HG03565 (cell line): ENCODE results near the gene LTBP1.

ENCODE experiments used
- ATAC-seq: cut with Tn5 transposase; IDR thresholded peaks from one replicate; pipeline ENCODE4 v1.9.1; 2021; ENCODE audit warnings: mild to moderate bottlenecking, moderate library complexity; ENCODE audit not compliant: unreplicated experiment

The LTBP1 gene

GRCh38 chr2:33404321-33404720, 457.6 kb downstream of the LTBP1 start:
- ATAC-seq, result no peak

GRCh38 chr2:33406622-33407021, 459.9 kb downstream of the LTBP1 start:
- ATAC-seq, result no peak

GRCh38 chr2:33408109-33408508, 461.4 kb downstream of the LTBP1 start:
- ATAC-seq, result no peak

DNA sequence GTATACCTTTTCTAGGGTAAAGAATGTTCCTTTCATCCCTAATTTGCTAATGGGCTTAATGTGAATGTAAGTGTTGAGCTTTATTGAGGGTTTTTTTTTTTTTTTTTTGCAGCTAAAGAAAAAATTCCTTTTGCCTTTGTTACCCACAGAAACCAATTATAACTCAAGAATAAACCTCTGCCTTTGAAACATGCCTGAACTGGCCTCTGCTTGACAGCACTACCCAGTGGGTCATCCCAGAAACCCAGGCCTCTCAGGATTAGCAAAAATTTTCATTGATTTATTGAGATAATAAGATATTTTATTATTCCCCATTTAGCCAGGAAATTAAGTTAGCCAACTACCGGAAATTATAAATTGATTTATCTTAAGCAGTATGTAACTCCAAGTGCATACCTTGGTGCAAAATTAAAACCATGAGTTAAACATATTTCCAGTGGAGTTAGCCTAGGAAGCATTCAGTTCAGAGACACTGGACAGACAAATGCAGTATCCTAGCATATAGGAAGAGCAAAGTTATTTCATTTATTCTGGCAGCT, 462.7 kb downstream of the LTBP1 start:
- no peak for ATAC-seq

- ATAC-seq, result no peak
These were observed 465.0 kb downstream of the LTBP1 start for GRCh38 chr2:33411765-33412164.

DNA sequence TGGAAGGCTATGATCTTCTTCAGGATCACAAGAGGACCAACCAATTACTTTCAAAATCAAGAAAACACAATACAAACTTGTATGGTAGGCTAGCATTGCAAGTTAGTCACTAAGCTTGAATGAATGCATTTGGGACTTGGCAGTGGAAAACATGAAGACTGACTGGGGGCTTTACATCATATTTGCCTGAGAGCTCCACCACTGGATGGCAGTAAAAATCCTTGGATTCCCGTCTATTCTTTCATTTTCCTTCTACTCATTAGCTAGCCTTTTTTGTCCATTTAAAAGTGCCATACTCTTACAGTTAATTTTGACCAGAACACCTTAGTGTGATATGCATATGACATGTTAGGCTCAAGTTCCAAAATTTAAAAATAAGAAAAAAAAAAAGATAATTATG, 466.2 kb downstream of the LTBP1 start:
- ATAC-seq, result no peak

DNA sequence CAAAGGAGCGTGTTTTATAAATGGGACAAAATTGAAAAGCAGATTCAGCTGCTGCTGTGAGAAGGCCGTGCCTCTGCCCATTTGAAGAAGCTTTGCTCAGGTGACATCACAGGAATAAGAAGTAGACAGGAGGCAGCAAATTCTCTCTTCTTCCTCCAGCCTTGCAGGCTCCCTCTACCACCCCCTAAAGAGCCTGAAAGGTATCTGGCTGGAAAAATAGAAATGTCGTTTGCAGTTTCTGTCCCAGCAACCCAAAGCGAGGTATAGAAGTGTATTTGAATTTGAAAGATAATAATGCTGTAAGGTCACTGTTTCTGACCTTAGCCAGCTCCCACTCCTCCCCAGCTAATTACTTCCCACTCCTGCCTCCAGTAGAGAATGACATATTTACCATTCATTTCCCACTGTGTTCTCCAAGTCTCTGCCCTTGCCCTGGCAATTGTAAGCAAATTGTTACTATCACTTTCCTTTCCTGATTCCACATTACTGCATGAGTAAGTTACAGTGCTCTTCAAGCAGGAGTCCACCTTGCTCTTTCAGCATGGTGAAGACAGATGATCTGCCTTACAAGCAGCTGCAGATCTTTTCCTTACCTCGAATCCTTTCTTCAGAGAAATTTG, 472.9 kb downstream of the LTBP1 start:
- ATAC-seq, result no peak

GRCh38 chr2:33420726-33421125, 474.0 kb downstream of the LTBP1 start:
- no peak for ATAC-seq

DNA sequence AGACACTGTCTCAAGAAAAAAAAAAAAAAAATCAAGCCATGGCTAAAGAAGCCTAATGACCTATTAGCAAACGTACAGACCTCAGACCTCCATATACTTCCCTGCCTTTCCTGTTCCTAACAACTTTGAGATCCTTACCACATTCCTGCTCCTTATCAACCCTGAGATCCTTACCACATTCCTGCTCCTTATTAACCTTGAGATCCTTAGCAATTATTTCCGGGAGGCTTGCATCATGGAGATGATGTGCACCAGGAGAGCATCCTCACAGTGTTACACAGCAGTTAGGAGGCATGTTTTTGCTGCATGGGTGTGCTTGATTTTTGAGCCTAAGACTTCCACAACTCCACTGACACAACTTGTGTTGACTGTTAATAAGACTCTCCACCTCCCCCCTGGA, 475.1 kb downstream of the LTBP1 start:
- no peak for ATAC-seq

DNA sequence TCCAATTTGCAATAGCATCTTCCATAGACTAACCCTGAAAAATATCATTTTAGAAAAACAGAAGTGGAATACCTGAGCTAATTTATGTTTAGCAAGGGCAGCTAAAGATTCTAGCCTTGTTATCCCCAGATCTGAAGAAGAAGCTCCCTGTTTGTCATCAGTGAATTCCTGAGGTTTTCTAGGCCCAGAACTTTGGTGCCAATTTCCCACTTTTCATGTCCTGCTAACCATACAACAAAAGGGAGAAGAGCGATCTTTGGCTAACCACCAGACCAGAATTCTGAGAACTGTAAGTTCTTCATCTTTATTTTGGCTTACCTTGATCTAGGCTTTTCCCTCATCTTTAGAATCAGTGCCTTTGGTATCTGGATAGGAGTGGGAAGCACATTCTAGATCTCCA, 478.4 kb downstream of the LTBP1 start:
- no peak for ATAC-seq

DNA sequence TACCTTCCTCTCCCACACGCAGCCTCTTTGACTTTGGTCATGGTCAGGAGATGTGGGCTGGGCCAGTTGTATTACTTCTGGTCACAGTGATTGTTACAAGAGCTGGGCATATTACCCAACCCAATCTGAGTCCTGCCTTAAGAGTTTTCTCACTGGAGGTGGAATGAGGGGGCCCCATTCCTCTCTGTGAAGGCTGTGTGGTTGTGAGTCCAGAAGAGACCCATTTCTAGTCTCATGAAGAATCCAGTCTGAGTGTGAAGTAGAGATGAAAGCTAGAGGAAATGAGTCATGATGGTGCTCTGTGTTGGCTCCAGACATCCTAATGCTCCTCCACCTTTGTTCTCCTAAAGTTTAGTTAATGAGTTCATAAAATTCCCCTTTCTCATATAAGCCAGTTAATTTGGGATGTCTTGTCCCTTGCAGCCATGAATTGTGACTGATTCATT, 478.9 kb downstream of the LTBP1 start:
- no peak for ATAC-seq

GRCh38 chr2:33426666-33427231, 480.0 kb downstream of the LTBP1 start:
- no peak for ATAC-seq

- no peak for ATAC-seq
These were observed 483.3 kb downstream of the LTBP1 start for GRCh38 chr2:33430077-33430476.

DNA sequence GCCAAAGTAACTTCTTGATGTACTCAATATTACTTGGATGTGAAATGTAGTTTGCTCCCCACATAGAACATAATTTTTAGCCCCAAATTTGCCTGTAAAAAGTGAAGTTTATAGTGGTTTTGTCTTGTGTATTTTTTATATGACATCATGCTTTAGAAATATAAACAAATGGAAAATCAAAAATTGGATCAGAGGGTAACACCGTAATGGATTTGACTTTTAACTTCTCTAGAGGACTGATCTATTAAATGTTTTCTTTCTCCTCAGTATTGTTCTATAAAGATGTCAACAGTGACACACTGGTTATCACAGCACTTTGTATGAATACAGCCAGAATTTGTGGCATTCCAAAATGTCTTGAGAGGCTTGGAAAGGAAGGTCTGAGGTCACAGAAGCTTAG, 484.1 kb downstream of the LTBP1 start:
- no peak for ATAC-seq

DNA sequence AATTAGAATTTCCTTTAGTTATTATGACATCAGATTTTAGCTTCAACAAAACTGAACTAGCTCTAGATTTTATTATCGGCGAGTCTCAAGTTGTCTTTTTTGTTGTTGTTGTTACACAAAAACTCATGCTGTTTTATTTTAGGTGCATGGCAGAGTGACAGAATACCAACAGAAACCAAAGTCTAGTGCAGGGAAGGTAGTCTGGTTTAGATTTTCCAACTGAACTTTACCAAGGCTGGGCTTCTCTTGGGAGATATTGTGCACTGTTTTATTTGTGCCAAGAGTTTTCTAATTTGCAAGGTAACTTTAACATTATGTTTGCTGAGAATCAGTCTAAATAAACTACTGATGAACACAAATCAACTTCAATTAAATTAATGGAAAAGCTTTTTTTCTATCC, 486.1 kb downstream of the LTBP1 start:
- ATAC-seq, result no peak

DNA sequence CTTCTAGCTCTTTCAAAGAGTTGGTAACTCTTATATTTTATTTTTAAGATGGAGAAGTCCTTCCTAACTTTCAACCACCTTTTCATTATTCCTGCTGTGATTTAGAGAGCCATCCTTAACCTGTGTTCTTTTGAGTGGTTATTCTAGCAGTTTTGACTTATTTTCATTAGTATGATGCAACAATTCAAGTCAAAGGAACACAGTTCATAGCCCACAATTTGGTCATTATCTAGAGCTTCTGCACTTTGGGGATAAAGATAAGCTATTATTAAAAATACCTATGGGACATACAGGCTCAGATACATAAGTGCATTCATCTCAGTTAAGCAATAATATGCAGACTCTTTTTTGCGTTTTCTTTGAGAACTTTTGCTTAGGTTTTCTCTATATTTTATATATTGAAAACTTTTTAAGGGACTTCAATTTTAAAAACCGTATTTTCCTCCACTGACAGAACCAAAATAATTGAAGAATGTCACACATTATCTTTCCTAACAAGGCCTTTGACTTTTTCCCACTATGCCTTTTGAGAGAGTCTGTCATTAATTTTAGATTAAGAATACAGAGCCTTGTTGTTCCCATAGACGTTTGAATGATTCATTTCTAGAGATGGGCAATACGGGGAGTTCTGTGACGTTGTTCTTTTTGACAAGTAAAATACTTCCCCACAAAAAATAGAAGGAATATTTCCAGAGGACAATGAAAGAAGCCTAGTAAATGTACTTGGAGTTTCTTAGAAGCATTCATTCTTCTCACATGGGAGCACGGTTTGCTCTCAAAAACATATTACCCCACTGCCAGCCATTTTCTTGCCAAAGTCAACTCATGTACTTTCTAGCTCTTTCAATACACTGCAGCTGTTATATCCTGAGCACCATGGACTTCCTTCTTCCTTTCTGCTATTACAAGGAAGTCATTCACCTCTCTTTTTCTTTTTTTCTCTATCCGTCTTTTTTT, 486.8 kb downstream of the LTBP1 start:
- no peak for ATAC-seq

- ATAC-seq, result no peak
These were observed 488.8 kb downstream of the LTBP1 start for GRCh38 chr2:33435518-33435917.

DNA sequence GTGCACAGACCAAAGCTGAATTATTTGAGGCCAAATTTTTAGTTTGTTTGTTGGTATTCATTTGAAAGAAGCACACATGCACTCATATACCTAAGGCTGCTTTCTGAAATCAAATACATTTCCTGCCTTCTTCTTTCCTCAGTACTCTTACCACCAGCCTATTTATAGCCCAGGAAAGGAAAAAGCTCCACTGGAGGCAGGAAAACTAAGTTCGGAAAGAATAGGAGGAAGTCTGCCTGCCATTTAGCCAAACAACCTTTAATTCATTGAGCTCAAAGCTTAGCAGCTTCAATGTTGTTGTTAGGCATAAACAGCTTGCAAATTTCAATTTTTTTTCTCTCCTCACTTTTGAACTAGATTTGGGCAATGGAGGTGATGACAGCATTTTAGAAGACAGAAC, 489.3 kb downstream of the LTBP1 start:
- no peak for ATAC-seq

DNA sequence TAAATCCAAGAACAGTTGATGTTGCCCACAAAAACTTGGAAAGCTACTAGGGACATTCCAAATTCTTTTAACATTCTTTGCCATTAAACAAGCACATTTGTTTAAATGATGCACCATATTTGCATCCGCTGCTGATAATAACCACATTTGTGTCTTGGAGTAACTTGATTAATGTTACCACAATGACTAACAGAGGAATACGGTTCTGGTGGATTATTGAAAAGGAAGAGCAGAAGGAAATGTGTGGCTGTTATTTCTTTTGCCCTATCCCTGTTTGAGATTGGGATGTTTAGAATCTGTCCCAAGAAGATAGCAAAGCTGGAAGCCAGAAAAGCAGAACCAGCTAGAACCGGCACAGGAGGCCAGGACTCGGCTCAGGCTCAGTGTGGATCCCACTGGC, 490.5 kb downstream of the LTBP1 start:
- ATAC-seq, result no peak

DNA sequence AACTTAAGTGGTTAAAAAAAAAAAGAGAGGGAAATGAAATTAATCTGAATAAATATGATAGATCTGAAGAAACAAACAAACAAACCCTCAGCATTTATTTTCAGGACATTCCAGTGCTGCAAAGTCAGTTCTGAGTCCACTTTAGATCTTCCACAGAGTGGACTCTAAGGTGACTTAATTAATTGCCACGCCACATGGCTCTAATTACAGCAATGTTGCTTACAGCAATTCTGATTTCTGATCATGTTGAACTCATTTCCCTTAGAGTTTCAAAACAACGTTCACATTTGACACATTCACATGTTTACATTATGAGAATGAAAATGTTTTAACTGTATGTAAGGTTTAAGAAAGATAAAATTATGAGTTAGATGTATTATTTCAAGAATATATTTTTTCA, 491.1 kb downstream of the LTBP1 start:
- no peak for ATAC-seq

DNA sequence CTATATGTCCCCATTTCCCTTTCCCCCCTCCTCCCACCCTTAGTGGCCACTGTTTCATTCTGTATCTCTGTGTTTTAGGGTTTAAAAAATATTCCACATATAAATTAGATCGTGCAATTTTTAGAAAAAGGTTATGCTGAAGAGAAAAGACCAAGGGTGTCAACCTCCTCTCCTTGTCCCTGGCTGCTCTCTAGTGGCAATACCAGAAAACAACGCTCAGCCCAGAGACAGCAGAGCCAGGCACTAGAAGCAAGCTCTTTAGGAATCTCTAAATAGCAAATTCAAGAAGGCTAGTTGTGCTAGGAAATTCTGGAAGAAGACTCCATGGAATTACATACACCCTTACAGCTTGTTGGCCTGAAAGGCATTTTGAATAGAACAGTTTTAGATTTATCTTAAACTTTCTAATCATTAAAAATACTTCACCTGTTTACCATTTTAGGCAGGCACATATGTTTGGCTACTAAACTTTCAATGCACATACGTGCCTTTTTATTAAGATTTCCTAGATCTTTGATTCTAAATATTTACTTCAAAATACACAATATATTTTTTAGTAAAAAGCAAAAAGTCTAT, 494.6 kb downstream of the LTBP1 start:
- no peak for ATAC-seq
